ENCODE measurements around the gene ZC2HC1B.

ZC2HC1B gene

DNA sequence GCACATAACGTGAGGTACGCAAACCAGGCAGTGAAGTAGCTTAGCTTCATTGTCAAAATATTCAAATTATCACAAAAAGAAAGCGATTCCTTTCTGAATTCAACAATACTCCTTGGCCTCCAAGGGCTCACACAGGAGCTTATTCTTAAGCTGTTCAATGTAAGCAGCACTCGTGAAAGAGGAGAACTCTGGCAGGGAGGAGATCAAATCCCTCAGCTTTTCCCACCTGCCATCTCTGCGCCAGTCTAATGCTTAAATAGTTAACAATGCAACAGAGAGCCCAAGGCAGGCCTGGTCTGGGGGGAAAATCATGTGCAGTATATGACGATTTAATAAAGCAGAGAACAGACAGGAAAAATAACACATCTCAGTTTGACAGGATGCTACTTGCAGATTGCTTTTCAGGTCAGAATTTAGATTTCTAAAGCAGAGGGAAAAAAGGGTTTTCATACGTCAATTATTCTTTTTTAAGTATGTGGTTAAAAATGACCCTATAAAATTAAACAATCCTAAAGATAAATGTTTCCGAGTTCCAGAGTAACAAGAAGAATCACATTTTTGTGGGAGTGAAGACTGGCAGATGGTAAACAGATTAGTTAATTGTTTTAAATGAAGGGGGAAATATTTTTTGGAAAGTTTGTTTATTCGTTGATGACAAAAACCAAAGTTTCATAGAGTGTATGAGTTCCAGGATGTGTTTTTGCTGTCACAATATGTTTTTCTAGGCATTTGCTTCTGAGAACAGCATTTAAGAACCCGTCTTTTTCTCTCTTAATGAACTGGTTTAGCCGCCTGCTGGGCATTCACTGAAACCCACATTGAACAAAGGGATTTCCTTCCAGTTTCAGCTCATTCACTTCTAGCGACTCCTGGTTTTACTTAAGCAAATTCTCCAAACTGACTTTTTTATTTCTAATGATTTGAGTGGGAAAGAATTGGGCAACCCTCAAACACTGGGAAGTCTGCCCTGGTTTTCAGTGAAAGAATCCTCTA is 97.9 kb downstream of the ZC2HC1B start:
- no peak for DNase-seq (ENCODE audit: low read depth in 2 of 2)

DNA sequence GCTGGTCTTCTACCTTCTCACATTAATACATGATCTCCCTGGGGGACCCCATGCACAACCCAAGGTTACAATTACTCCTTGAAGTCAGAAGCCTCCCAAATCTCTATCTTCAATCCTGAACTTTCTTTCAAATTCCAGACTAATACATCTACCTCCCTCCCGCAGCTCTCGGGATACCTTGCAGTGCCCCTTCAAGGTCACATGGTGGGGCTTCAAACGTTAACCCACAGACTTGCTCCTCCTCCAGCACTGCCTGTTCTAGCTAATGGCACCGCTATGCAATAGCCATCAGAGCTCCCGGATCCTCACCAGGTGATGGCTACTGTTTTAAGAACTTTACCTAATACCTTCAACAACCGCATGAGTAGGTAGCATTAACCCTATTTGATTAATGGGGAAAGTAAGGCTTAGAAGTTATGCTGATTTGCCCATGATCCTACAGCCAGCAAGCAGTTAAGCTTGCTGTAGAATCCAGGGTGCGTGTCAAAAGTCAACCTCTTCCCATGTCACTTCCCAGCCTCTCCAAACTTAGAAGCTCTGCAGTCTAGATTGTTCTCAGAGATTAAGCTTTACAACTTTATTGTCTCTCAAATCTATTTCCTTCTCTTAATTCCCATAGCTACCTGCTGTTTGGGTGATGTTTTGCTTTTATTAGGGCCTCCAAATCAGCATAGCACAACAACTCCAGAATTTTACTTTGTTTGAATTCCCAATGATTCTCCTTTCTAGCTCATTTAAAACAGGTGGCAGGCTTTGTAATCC is 99.1 kb downstream of the ZC2HC1B start:
- DNase-seq (ENCODE audit: low read depth in 2 of 2) = no peak

DNA sequence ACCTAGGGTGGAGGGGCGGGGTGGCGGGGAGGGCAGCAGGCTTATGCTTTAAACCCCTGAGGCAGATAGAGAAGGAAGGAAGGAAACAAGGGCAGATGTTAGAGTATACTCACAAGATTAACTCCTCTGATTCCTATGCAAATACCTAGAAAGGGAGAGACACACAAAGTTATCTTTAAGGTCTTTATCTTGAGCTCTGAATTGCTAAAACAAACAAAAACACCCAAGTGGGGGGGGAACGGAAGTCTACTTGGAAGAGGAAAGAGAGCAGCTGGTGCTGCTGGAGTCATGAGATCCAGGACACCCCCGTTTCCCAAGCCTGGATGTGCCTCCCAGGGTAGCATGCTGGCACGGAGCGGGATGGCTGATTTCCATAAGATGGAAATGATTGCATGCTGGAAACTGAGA is 100.4 kb downstream of the ZC2HC1B start:
- DNase-seq (ENCODE audit: low read depth in 2 of 2) = no peak

DNA sequence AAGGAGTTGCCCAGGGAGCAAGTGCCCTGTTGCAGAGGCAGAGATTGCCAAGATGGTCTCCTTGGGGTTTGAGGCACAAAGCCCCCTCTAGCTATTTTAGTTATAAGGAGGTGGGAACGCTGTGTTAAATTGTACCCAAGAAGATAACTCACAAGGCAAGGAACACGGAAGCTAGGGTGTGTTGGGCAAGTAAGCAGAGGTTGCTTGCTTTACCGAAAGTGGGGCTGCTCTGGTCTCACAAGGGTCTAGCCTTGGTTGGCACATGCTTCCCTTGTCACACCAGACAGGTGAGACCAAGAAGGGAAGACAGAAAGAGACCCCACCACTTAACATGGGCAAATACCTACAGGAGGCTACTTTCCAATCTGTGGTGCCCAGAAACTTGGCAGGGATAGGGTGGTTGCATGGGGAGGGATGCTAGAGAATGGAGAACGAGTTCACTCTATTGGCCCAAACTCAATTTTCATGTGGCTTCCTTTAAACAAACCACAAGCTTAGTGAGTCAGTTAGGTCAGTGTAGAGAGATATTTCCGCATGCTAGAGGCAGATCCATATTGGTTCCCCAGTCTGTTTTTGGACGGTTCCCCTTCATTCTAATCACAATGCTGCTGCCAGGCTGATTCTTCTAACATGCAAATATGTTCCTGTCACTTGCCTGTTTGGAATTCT is 101.4 kb downstream of the ZC2HC1B start:
- no peak for DNase-seq (ENCODE audit: low read depth in 2 of 2)

DNA sequence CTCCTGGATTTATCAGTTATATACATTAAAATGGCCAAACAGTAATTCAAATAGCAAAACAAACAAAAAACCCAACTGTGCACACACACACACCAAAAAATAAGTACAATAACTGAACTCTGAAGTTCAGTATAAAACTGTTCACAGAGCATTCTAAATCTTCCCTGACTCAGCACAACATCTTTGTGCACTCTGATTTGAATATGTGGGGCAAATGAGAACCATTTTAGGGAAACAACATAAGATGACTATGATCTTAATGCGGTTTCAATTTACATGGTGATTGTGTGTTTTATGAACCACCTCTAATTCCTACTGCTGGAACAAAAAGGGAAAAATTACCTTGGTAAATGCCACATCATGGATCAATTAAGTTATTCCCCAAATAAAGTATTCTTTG is 102.0 kb downstream of the ZC2HC1B start:
- no peak for DNase-seq (ENCODE audit: low read depth in 2 of 2)

DNA sequence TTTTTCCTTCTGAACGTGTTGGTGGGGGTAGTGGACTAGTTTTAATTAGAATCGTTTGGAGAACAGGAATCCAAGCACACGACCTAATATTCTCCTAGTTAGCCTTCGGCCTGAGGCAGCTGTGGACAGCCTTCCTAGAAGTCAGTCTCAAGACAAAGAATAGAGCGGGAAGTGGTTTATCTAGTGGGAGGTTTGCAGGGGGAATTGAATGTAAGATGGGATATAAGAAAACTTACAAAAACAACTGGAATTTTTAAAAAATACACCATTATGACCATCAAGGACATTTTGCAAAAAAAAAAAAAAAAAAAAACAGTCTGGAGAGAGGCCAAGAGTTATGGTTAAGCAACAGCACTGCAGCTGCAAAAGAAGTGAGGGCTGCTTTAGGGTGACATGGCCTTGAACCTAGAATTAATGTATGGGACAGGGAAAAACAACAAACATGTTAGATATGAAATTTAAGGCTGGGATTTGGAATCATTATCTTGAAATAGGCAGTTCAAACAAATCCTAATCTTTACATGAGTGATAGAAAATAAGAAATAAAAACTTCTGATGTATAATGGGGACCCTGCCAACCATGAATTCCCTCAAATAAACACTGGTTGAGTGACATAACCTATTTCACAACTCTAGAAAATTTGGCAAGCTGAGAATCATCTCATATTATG is 103.6 kb downstream of the ZC2HC1B start:
- no peak for DNase-seq (ENCODE audit: low read depth in 2 of 2)

DNA sequence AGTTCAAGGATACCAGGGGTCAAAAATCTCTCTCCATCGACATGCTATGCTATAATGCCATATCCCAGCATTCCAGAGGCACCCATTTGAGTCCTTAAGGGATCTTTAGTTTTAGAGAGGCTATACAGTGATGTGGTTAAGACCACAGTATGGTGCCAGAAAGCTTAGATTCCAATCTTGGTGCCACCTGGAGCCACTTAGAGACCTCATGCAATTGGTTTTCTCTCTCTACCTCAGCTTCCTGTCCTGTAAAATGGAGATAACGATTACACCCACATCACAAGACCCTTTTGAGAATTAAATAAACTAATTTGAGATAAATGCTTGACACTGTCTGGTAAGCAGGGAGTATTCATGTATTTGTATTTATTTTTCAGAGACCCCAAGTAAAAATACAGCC is 104.8 kb downstream of the ZC2HC1B start:
- DNase-seq (ENCODE audit: low read depth in 2 of 2) = no peak

DNA sequence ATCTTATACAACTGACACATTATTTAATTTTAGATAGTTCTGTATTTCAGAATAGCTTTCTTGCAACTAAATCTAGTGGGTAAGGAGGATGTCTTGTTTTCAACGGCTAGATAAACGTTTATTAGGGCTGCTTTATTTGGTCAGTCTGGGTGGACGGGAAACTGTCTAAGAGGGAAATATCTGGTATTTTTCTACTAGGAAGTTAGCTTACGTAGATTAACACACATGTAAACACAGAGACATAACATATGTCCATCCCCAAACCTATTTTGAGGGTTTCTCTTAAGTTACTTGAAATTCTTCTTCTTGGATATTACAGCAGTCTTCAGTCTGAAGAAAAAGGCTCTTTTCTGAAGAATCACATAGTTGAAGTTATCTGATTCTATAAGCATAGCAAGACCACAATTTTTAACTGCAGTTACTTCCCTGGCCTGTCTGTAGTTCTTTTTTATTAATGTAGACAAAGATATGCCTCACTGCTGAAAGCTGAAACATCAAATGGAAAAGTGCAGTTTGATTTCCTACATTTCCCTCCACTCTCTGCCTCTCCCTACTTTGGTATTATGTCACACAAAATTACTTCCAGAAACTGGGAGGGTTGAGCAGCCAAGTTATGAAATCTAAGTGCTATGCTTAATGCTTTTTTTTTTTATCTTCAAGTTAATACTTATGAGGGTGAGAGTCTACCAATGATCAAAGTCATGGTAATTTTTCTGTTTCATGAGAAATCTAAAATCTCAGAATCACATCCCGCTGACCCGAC is 106.4 kb downstream of the ZC2HC1B start:
- no peak for DNase-seq (ENCODE audit: low read depth in 2 of 2)

DNA sequence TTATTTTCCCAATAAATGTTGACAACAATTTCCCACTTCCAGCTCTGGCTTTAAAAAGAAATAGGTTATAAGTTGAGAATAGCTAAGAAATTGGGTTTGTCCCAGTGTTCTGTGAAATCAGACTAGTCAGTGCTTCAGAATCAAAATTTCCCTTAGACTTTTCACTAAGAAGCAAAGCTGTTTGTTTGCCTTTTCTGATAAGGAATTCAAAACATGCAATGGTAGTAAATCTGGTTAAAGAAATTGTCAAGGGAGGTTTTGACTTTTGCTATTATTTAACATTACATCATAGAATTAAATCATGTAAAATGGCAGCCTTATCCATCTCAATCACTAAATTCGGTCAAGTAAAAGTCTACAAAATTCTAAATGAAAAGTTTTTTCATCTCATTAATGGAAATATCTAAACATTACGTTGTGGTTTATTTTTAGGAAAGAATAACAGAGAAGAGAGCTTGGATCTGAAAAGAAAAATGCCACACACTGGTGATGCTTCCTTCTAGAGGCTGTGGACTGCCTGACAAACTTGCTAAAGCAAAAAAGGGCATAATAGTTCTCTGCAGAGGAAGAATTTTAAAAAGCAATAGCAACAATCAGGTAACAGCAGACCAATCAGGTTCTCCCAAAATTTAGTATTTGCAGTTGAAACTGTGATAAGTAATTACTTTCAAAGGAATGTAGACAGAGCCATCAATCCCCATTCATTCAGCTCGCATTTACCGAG is 107.4 kb downstream of the ZC2HC1B start:
- no peak for DNase-seq (ENCODE audit: low read depth in 2 of 2)

DNA sequence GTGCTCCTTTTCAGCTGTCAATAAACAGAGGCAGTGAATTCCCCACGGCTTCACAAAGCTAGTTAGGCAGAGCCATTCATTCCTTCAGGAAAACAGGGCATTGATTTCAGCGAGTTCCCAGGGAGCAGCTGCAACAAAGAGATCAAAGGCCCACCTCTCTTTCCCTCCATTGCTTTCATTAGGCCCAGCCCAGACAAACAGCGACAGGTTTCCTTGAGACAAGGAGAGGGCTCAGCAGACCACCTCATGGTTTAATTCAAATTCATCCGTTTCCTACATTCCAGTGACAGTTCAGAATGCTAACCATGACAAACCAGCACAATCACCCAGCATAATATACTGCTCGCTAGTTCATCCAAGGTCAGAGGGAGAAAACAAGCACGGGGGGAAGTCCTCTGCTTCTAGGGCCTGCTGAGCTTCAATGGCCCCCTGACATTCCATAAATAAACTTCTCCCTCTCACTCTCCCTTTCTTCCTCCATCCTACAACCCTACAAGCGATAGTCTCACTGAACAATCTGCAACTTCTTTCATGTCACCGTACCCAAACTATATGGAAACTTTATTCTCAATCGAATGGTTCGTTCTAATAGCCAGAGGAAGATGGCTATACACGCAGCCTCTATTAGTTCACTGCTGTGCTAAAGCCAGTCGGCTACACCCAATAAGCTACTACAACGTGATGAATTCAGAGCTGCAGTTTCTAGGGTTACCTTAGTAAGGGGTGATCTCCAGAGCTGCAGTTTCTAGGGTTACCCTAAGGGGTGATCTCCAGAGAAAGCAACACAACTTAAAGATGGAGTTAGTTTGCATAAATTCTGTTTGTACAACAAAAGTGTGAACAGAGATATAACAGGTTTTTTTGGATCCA is 109.1 kb downstream of the ZC2HC1B start:
- DNase-seq (ENCODE audit: low read depth in 2 of 2) = no peak

DNA sequence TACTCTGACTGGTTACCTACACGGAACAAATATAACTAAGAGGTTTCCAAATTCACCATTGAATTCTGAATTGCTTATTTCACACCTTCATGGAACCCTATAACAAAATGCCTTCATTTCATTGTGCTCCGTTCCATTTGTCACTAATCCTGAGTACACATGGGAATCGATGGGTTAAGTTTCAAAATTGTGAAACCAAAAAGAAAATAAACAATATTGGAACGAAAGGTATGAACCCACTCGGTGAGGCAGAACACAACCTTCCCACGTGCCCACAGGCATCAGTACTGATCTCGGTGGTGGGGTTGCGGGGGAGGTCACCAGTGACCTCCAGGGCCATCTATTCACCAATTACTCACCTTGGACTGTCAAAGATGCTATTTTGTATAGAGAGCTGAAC is 109.8 kb downstream of the ZC2HC1B start:
- DNase-seq (ENCODE audit: low read depth in 2 of 2) = no peak

DNA sequence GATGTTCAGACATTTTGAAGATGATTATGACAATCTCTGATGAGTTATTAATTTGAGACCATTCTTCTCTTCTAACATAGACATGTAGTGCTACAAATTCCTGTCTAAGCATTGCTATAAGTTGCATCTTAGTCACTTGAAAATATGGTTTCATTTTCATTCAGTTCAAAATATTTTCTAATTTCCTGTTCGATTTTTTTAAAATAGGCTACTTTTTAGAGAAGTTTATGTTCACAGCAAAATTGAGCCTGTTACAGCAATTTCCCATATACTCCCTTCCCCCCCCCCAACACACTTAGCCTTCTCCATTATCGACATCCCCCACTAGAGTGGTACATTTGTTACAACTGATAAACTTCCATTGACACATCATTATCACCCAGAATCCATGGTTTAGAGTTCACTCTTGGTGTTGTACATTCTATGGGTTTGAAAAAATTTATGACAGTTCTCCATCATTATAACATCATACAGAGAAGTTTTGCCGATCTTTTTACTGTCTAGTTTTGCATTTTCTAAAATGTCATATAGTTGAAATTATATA is 112.6 kb downstream of the ZC2HC1B start:
- no peak for DNase-seq (ENCODE audit: low read depth in 2 of 2)

DNA sequence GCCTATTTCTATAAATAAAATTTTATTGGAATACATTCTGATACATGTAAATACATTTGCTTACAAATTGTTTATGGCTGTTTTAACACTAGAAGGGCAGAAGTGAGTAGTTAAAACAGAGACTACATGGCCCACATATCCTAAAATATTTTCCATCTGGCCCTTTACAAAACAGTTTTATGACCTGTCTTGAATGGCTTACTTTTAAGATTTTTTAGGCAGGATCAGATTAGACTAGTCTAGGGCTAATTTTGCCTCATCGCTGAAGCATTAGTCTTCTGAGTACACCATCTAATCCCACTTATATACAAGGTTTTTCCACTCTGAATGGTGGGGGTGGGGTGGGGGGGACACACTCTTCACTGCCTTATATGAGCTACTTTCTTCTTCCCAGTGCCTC is 116.6 kb downstream of the ZC2HC1B start:
- no peak for DNase-seq (ENCODE audit: low read depth in 2 of 2)

DNA sequence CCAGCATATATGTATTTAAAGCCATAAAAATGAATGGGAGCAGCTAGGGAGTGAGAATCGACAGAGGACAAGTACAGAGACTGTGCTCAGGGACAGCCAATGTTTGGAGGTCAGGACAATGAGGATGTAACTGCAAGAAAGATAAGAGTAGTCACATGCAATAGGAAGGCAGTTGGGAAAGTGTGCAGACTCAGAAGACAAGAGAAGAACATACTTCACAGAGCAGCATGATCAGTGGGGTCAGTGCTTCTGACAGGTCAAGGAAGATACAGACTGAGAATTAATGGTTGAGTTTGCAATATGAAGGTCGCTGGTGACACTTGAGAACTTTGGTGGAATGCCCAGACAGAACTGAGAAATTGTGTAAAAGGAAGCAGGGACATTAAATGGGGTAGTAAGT is 118.7 kb downstream of the ZC2HC1B start:
- no peak for DNase-seq (ENCODE audit: low read depth in 2 of 2)

DNA sequence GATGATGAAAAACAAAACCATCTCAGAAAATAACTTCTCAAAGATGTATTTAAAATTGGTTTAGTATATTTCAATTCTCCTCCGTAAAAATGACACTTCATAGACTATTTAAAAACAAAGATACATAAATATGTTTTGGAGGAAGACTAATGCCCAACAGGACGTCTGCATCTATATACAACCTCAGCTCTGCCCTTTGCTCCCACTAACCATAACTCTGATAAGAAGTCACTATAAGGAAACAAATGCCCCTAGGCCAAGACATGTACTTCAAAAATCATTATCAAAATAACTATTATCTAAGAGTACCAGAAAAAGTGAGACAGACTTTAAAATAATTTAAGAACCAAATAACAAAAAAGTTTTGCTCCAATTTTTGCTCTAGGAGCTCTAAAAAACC is 120.4 kb downstream of the ZC2HC1B start:
- no peak for DNase-seq (ENCODE audit: low read depth in 2 of 2)

DNA sequence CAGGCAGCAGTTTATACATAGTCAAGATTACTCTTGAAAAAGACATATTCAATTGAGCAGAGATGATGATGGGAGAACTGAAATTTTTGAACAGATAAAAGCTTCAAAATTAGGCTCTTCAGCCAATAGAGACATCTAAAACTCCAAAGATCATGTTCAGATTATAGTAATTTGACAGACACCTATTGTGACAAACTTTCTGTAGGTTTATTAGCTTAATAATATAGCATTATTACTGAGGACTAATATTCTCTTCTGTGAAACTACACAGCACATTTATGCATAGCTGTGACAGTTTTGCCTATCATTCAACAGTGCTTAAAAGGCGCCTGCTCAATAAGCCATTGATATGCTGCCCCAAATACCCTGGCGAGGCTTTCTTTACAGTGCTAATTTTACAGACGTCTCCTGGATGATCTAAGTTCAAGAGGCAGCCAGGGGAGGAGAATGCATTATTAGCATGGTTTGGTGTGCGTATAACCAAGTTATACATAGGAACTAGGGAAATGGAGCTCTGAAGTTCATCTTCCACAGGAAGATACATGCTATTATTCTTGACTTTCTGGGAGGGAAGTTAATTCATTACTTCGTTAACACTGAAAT is 122.3 kb downstream of the ZC2HC1B start:
- no peak for DNase-seq (ENCODE audit: low read depth in 2 of 2)
